SK-N-SH (cell line): ENCODE data around the gene PLEK2. TPM values are rescaled to one million over a fixed set of nuclear protein-coding genes. Genes with fewer than 3 reads are reported as not detected.

Experiments
- CTCF ChIA-PET: fragments of 300-600, 350-600 bp; formaldehyde crosslinking; extraction: SDS; loops from one replicate; lab custom pipeline; 2021; lab: Yijun Ruan, JAX
- POLR2A ChIA-PET: fragments of 350-600 bp; sonication (Branson Sonifier 250); formaldehyde crosslinking; extraction: SDS; loops from one replicate; lab custom pipeline; 2020; ENCODE audit warnings: antibody characterized with exemption, inconsistent platforms; lab: Yijun Ruan, JAX
- DNase-seq: peaks from one replicate; pipeline ENCODE4 v3.0.0; 2012
- H2AFZ ChIP-seq: fragments of 200-600 bp; sonication (generic); 2 replicates; pipeline ENCODE4 v1.8.1; 2016; ENCODE audit warnings: antibody characterized with exemption, mild to moderate bottlenecking, low read depth
- H3F3A ChIP-seq: fragments of 200-600 bp; sonication (generic); replicated peaks from 2 replicates; pipeline ENCODE3; 2016; ENCODE audit warnings: antibody characterized with exemption, mild to moderate bottlenecking; ENCODE audit not compliant: insufficient read depth
- H3K27ac ChIP-seq, 2 experiments: fragments of 200-500 bp in 1 of 2; fragments of 200-600 bp in 1 of 2; sonication (Bioruptor generic) in 1 of 2; sonication (generic), shearing (Covaris generic) in 1 of 2; 2 replicates each; pipeline versions ENCODE4 v1.5.1 to v1.6.1; 2014 to 2016; ENCODE audit warnings: low read depth in 2 of 2, inconsistent platforms in 1 of 2, low read length in 1 of 2, mild to moderate bottlenecking in 1 of 2, mixed read lengths in 1 of 2
- H3K27me3 ChIP-seq: fragments of 200-600 bp; sonication (generic), shearing (Covaris generic); 2 replicates; pipeline ENCODE4 v1.6.1; 2016; ENCODE audit warnings: mixed run types; ENCODE audit not compliant: insufficient read depth
- H3K36me3 ChIP-seq, 2 experiments: fragments of 200-500 bp in 1 of 2; fragments of 200-600 bp in 1 of 2; sonication (Bioruptor generic) in 1 of 2; sonication (generic) in 1 of 2; replicated peaks in 1 of 2; 2 replicates each; pipeline versions ENCODE3 to v1.5.1; 2014 to 2016; ENCODE audit warnings: low read length in 1 of 2, mild to moderate bottlenecking in 1 of 2; ENCODE audit not compliant: insufficient read depth in 2 of 2, control insufficient read depth in 1 of 2
- H3K4me1 ChIP-seq, 2 experiments: fragments of 200-500 bp in 1 of 2; fragments of 200-600 bp in 1 of 2; sonication (Bioruptor generic) in 1 of 2; sonication (generic), shearing (Covaris generic) in 1 of 2; 2 replicates each; pipeline versions ENCODE4 v1.5.1 to v1.6.1; 2014 to 2016; ENCODE audit warnings: low read depth in 1 of 2, low read length in 1 of 2, mixed run types in 1 of 2; ENCODE audit not compliant: insufficient read depth in 2 of 2, control insufficient read depth in 1 of 2
- H3K4me2 ChIP-seq: fragments of 200-600 bp; sonication (generic), shearing (Covaris generic); 2 replicates; pipeline ENCODE4 v1.6.1; 2017; ENCODE audit warnings: mixed run types
- H3K4me3 ChIP-seq, 2 experiments: fragments of 200-500 bp in 1 of 2; fragments of 200-600 bp in 1 of 2; sonication (Bioruptor generic) in 1 of 2; sonication (generic), shearing (Covaris generic) in 1 of 2; 2 replicates each; pipeline versions ENCODE4 v1.5.1 to v1.8.1; 2014 to 2016; ENCODE audit warnings: low read depth in 2 of 2, inconsistent platforms in 1 of 2, low read length in 1 of 2, mild to moderate bottlenecking in 1 of 2, mixed read lengths in 1 of 2, moderate library complexity in 1 of 2
- H3K79me2 ChIP-seq: fragments of 200-600 bp; sonication (generic); 2 replicates; pipeline ENCODE4 v1.8.1; 2017; ENCODE audit warnings: mild to moderate bottlenecking; ENCODE audit not compliant: insufficient read depth
- H3K9ac ChIP-seq: fragments of 200-600 bp; sonication (generic); 2 replicates; pipeline ENCODE4 v1.6.1; 2017; ENCODE audit warnings: mixed run types
- H3K9me2 ChIP-seq: fragments of 200-600 bp; sonication (generic); 2 replicates; pipeline ENCODE4 v1.6.1; 2017; ENCODE audit warnings: mixed run types
- H3K9me3 ChIP-seq: fragments of 200-600 bp; sonication (generic); 2 replicates; pipeline ENCODE4 v1.6.1; 2017; ENCODE audit warnings: mixed run types, mild to moderate bottlenecking, moderate library complexity
- H4K20me1 ChIP-seq: fragments of 200-600 bp; sonication (generic); 2 replicates; pipeline ENCODE4 v1.6.1; 2017; ENCODE audit warnings: mild to moderate bottlenecking, mixed run types; ENCODE audit not compliant: insufficient read depth
- CHD2 ChIP-seq: fragments of 150-350 bp; IDR thresholded peaks from 2 replicates; pipeline ENCODE4 v1.6.1; 2018; ENCODE audit warnings: low read length; ENCODE audit not compliant: partially characterized antibody
- CTCF ChIP-seq: fragments of 200-600 bp; sonication (generic); IDR thresholded peaks from 2 replicates; pipeline ENCODE4 v1.6.1; 2017; ENCODE audit warnings: antibody characterized with exemption, mild to moderate bottlenecking, moderate library complexity
- EP300 ChIP-seq, 2 experiments: IDR thresholded peaks; 2 replicates each; pipeline versions ENCODE4 v1.4.0 to v1.6.1; 2012; ENCODE audit warnings: borderline replicate concordance in 1 of 2, low read depth in 1 of 2, low read length in 1 of 2
- FOSL2 ChIP-seq: IDR thresholded peaks from 2 replicates; pipeline ENCODE4 v1.4.0; 2012; ENCODE audit warnings: low read depth, mild to moderate bottlenecking, moderate library complexity, borderline replicate concordance
- FOXM1 ChIP-seq: IDR thresholded peaks from 2 replicates; pipeline ENCODE4 v1.4.0; 2012; ENCODE audit warnings: low read depth, mild to moderate bottlenecking
- MXI1 ChIP-seq: IDR thresholded peaks from 2 replicates; pipeline ENCODE4 v1.6.1; 2012; ENCODE audit warnings: mild to moderate bottlenecking, low read depth, low read length, improper control_type of control experiment
- NRF1 ChIP-seq: IDR thresholded peaks from 2 replicates; pipeline ENCODE4 v1.6.1; 2012; ENCODE audit warnings: low read depth, mild to moderate bottlenecking, low read length
- RCOR1 ChIP-seq: fragments of 150-350 bp; IDR thresholded peaks from 2 replicates; pipeline ENCODE4 v1.6.1; 2017; ENCODE audit warnings: antibody characterized with exemption, low read length
- RFX5 ChIP-seq: IDR thresholded peaks from 2 replicates; pipeline ENCODE4 v1.6.1; 2012; ENCODE audit warnings: mild to moderate bottlenecking, improper control_type of control experiment, low read length
- SIN3A ChIP-seq: IDR thresholded peaks from 2 replicates; pipeline ENCODE4 v1.6.1; 2012; ENCODE audit warnings: low read depth, mild to moderate bottlenecking, low read length, moderate library complexity, borderline replicate concordance
- SMC3 ChIP-seq: IDR thresholded peaks from 2 replicates; pipeline ENCODE4 v1.6.1; 2012; ENCODE audit warnings: low read depth, low read length, improper control_type of control experiment
- TAF1 ChIP-seq: IDR thresholded peaks from 2 replicates; pipeline ENCODE4 v1.6.1; 2012; ENCODE audit warnings: low read depth, mild to moderate bottlenecking, low read length, moderate library complexity, borderline replicate concordance
- TCF12 ChIP-seq: IDR thresholded peaks from 2 replicates; pipeline ENCODE4 v1.4.0; 2012
- USF2 ChIP-seq: fragments of 150-350 bp; IDR thresholded peaks from 2 replicates; pipeline ENCODE4 v1.6.1; 2017; ENCODE audit warnings: antibody characterized with exemption, low read length, low read depth, borderline replicate concordance
- WGBS: methylation state at CpG from one replicate; pipeline ENCODE4 v1.1.6; 2017; ENCODE audit warnings: low lambda C conversion rate; 5-methylcytosine and 5-hydroxymethylcytosine counted together
- polyA plus RNA-seq, 3 experiments: library from polyadenylated mRNA; depleted of rRNA; stranded (reverse); fragments of >200 nt; gene quantifications; 2 replicates each; pipeline ENCODE4 v1.2.3, GENCODE V29; 2012
- TF ChIP-seq, protein P1 (sequence below): IDR thresholded peaks from 2 replicates; pipeline ENCODE4 v1.6.1; 2012; ENCODE audit warnings: mild to moderate bottlenecking, low read depth, low read length, moderate library complexity
- TF ChIP-seq, protein P2 (sequence below): IDR thresholded peaks from 2 replicates; pipeline ENCODE4; 2012
- TF ChIP-seq, protein P3 (sequence below): IDR thresholded peaks from 2 replicates; pipeline ENCODE4 v1.4.0; 2012; ENCODE audit warnings: low read depth, borderline replicate concordance

The PLEK2 gene
- polyA plus RNA-seq, 1 of the 3 experiments (the other 2 are of a cell fraction) = 0.56 TPM

- Histone ChIP-seq H3K27me3 (no peaks in the 10 kb centered on the region), H3K4me2 (no peak overlapping the region), H3K9ac (no peak overlapping the region), H4K20me1 (no peaks in the 10 kb centered on the region), H3K27ac (no peak overlapping the region), H3F3A (peaks cover 13% of the 10 kb centered on the region), H3K4me3 (no peak overlapping the region), H3K9me2 (no peaks in the 10 kb centered on the region), H2AFZ (no peak overlapping the region), H3K4me1 (0 out of 4 replicates have a peak, but pooled peaks cover 0 to 10% of the 10 kb centered on the region in 2 experiments), H3K9me3 (no peaks in the 10 kb centered on the region), H3K79me2 (no peaks in the 10 kb centered on the region), H3K36me3 (no peaks in the 10 kb centered on the region)
- TF ChIP-seq FOSL2 (no peak), SIN3A (no peak), NRF1 (no peak), RCOR1 (no peak), CHD2 (no peak), USF2 (no peak), MXI1 (no peak), FOXM1 (no peak), SMC3 (no peak), RFX5 (no peak)
- TF ChIP-seq, protein P1, sequence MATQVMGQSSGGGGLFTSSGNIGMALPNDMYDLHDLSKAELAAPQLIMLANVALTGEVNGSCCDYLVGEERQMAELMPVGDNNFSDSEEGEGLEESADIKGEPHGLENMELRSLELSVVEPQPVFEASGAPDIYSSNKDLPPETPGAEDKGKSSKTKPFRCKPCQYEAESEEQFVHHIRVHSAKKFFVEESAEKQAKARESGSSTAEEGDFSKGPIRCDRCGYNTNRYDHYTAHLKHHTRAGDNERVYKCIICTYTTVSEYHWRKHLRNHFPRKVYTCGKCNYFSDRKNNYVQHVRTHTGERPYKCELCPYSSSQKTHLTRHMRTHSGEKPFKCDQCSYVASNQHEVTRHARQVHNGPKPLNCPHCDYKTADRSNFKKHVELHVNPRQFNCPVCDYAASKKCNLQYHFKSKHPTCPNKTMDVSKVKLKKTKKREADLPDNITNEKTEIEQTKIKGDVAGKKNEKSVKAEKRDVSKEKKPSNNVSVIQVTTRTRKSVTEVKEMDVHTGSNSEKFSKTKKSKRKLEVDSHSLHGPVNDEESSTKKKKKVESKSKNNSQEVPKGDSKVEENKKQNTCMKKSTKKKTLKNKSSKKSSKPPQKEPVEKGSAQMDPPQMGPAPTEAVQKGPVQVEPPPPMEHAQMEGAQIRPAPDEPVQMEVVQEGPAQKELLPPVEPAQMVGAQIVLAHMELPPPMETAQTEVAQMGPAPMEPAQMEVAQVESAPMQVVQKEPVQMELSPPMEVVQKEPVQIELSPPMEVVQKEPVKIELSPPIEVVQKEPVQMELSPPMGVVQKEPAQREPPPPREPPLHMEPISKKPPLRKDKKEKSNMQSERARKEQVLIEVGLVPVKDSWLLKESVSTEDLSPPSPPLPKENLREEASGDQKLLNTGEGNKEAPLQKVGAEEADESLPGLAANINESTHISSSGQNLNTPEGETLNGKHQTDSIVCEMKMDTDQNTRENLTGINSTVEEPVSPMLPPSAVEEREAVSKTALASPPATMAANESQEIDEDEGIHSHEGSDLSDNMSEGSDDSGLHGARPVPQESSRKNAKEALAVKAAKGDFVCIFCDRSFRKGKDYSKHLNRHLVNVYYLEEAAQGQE = no peak
- TF ChIP-seq, protein P2, sequence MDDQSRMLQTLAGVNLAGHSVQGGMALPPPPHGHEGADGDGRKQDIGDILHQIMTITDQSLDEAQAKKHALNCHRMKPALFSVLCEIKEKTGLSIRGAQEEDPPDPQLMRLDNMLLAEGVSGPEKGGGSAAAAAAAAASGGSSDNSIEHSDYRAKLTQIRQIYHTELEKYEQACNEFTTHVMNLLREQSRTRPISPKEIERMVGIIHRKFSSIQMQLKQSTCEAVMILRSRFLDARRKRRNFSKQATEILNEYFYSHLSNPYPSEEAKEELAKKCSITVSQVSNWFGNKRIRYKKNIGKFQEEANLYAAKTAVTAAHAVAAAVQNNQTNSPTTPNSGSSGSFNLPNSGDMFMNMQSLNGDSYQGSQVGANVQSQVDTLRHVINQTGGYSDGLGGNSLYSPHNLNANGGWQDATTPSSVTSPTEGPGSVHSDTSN = no peak
- CTCF ChIA-PET = interaction anchor here (1.3 to 1.7 kb wide), 3 partner anchors 9 to 249 kb away, joined by 4 to 11 read pairs (median 7); no protein-coding TSS in a partner anchor
- POLR2A ChIA-PET = no interaction called here
- 69% methylated on average over 3 of the region's 3 CpGs for WGBS
- no peak for DNase-seq
Observed at GRCh38 chr14:67417633-67418032, 5.7 kb upstream of the PLEK2 start.

DNA sequence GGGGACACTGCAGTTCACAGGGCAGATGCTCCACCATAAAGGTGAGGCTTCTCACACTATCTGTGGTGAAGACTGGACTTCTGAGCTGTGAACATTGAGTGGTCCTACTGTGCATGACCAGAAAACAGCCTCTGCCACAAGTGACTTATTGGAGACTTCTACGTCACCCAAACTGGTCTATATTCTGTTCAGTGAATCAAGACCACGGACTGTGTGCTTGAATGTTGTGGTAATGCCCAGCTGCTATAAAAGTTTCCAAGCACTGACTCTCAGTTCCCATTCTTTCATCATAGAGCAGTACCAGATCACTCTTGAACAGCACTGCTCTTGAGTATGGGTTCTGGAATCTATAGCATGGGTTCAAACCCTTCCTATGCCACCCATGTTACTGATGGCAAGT, 4.8 kb upstream of the PLEK2 start:
- WGBS = 100% methylated on average over 2 of the region's 2 CpGs
- H2AFZ ChIP-seq = no peak overlapping the region
- H3K79me2 ChIP-seq = no peaks in the 10 kb centered on the region
- no peaks in the 10 kb centered on the region for H3K9me3 ChIP-seq
- H3K4me1 ChIP-seq = peaks cover 5 to 10% of the 10 kb centered on the region in 2 experiments; a peak in 1 of 4 replicates
- H3K4me3 ChIP-seq = no peak overlapping the region
- H3K9me2 ChIP-seq = no peaks in the 10 kb centered on the region
- H3K27me3 ChIP-seq = no peaks in the 10 kb centered on the region
- no peak for DNase-seq
- ChIA-PET POLR2A (no interaction called here), CTCF (interaction anchor here (1.0 to 2.4 kb wide), 5 partner anchors 10 to 250 kb away, joined by 3 to 18 read pairs (median 4); no protein-coding TSS in a partner anchor)
- H3K9ac ChIP-seq = no peak overlapping the region
- peaks cover 13% of the 10 kb centered on the region for H3F3A ChIP-seq
- no peaks in the 10 kb centered on the region for H3K36me3 ChIP-seq
- H3K27ac ChIP-seq = no peak overlapping the region
- H4K20me1 ChIP-seq = no peaks in the 10 kb centered on the region
- no peak overlapping the region for H3K4me2 ChIP-seq
- TF ChIP-seq, protein P3, sequence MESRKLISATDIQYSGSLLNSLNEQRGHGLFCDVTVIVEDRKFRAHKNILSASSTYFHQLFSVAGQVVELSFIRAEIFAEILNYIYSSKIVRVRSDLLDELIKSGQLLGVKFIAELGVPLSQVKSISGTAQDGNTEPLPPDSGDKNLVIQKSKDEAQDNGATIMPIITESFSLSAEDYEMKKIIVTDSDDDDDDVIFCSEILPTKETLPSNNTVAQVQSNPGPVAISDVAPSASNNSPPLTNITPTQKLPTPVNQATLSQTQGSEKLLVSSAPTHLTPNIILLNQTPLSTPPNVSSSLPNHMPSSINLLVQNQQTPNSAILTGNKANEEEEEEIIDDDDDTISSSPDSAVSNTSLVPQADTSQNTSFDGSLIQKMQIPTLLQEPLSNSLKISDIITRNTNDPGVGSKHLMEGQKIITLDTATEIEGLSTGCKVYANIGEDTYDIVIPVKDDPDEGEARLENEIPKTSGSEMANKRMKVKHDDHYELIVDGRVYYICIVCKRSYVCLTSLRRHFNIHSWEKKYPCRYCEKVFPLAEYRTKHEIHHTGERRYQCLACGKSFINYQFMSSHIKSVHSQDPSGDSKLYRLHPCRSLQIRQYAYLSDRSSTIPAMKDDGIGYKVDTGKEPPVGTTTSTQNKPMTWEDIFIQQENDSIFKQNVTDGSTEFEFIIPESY = no peak
- TF ChIP-seq FOXM1 (no peak), TCF12 (no peak), CHD2 (no peak), RFX5 (no peak), NRF1 (no peak), TAF1 (no peak), EP300 (IDR thresholded peaks at IDR 0.05; ENCODE audit: borderline replicate concordance in 1 of 2, low read depth in 1 of 2, low read length in 1 of 2) (no peak), MXI1 (no peak), CTCF (no peak)
